Stimulated activated naive CD4-positive, alpha-beta T cell (primary cell): ENCODE data around the gene CFAP54.
"Not testable (repeated sequence)": the region's sequence is repeated elsewhere in the genome, so short reads cannot be mapped to it uniquely, and the experiment has no call there.

Experiments
- DNase-seq, 6 experiments: peaks; one replicate each; lab custom pipeline; 2025; lab: John Stamatoyannopoulos, UW

CFAP54 gene

DNA sequence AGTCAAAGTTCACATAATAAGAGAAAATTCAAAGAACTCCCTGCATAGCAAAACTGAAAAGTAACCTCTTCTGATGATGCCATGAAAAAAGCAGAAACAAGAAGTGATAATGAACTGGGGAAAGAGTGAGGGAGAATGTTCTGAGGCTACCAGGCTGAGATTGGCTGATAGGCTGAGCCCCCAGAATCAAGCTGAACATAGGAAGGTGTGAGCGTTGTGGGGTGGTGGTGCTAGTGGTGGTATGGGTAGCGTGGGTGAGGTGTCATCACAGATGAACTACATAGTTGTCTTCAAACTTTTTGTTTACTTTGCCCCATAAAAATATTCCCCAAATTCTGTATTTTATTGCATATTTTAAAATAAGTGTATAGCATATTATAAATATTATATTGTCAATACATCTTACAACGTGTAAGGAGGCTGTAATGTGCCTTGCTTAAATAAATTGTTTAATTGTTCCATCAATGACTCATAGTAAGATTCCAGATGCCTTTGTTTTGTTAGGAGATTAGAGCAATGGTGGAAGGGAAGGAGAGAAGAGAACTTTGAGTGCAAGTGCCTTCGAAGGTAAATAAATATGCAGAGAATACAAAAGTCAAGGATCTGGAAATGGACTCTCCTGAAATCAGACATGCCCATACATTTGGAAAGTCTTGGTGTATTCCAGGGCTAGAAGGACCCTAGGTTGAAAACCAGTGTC is 15.8 kb upstream of the CFAP54 start:
- no peak for DNase-seq

DNA sequence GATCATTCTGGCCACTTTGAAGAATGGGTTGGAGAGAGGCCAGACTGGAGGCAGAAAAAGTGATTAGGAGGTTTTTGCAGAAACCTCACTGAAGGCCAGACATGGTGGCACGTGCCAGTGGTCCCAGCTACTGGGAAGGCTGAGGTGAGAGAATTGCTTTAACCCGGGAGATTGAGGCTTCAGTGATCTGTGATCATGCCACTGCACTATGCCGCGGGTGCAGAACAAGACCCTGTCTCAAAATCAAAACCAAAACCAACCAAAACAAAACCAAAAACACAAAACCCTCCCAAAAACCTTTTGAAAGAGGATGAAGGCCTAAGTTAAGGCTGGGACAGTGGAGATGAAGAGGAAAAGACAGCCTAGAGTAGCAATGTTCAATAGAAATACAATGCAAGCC is 15.2 kb upstream of the CFAP54 start:
- DNase-seq = no peak

- no peak for DNase-seq
Measured at GRCh38 chr12:96478011-96478410, 11.4 kb upstream of the CFAP54 start.

- no peak for DNase-seq
Measured at GRCh38 chr12:96482086-96482485, 7.3 kb upstream of the CFAP54 start.

- DNase-seq = no peak
Measured at GRCh38 chr12:96483116-96483515, 6.3 kb upstream of the CFAP54 start.

DNA sequence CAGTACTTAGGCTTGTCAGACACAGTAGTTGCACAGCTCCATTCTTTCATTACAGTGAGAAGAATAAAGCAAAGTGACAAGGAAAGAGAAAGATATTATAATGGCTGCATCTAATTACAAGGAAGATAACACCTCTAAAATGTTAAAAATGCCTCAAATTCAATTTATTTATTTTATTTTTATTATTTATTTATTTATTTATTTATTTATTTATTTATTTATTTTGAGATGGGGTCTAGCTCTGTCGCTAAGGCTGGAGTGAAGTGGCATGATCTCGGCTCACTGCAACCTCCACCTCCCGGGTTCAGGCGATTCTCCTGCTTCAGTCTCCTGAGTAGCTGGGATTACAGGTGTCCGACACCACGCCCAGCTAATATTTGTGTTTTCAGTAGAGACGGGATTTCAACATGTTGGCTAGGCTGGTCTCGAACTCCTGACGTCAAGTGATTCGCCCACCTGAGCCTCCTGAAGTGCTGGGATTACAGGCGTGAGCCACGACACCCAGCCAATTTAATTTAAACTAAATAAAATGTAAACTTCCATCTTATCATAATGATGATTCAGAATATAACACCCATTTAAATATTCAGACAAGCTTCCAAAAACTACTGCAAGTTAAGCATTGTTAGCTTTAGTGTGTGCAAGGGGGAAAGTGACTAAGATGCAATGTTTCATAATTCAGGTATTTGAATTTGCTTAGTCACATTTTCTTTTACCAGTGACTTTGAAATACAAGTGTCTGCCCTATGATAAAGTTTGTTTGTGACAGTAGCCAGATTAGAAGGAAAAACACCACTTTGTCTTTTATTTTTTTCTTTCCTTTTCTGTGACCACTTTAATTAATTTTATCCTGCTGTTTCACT is 2.4 kb upstream of the CFAP54 start:
- DNase-seq = no peak

- no peak for DNase-seq
Measured at GRCh38 chr12:96487634-96488033, 1.7 kb upstream of the CFAP54 start.

- DNase-seq = no peak
Measured at GRCh38 chr12:96493106-96493505, 3.7 kb downstream of the CFAP54 start.

- not testable (repeated sequence) for DNase-seq
Measured at GRCh38 chr12:96494154-96494553, 4.8 kb downstream of the CFAP54 start.

DNA sequence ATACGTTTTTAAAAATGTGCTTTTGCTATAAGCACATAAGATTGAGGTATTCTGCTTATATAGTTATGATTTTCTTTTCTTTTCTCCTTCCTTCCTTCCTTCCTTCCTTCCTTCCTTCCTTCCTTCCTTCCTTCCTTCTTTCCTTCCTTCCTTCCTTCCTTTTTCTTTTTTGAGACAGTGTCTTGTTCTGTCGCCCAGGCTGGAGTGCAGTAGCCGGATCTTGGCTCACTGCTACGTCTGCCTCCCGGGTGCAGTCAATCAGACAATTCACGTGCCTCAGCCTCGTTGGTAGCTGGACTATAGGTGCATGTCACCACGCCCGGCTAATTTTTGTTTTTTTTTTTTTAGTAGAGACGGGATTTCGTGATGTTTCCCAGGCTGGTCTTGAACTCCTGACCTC is 5.8 kb downstream of the CFAP54 start:
- no peak for DNase-seq

DNA sequence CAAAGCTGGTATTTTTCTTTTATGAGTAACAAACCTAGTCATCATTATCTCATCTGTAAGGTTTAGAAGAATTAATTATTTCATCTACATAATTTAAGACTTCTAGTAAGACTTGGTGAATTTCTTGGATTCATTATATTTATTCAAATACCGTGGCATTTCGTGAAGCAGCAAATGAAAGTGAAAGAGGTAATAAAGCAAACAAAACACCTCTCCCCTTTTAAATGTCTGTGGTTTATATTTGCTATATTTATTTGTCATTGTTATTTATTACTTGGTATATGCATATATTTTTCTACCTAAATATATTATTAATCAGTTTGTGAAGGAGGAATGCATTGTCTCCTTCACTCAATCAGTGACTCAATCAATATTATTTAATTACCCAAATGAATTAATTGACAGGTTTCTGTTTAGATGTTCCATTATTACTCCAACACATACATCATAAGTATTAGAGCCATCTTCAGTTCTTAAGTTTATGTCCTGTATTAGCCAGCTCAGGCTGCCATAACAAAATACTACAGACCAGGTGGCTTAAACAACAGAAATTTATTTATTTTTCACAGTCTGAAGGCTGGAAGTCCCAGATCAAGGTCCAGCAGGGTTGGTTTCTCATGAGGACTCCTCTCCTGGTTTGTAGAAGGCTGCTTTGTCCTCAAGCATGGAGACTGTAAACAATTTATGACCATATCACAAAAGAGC is 6.6 kb downstream of the CFAP54 start:
- DNase-seq = no peak

DNA sequence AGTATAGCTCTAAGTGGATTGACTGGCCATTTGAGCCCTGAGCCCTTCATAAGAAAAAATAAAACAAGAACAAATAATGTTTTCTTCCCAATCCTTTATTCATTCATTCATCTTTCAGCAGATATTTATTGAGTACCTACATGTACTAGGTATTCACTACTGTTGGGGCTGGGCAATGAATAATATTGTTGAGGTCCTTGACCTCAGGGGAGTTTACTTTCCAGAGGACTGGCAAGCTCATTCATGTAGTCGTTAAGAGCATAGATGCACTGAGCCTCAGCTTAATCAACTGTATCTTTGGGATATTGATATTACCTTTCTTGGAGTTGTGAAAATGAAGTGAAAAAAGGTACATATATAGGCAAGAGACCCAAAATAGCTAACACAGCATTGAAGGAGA is 7.6 kb downstream of the CFAP54 start:
- DNase-seq = no peak

DNA sequence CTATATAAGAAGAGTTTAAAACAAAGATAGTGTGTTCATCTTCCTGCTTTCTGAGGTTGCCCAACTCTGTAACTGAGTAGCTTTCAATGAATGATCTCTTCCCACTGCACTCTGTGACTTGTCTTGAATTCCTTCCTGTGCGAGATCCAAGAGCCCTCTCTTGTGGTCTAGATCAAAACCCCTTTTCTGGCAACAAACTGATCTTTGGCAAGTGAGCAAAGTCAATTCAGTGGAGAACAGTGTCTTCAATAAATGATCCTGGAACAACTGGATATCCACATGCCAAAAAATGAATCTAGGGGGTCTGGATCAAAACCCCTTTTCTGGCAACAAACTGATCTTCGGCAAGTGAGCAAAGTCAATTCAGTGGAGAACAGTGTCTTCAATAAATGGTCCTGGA is 8.5 kb downstream of the CFAP54 start:
- DNase-seq = no peak

- DNase-seq = no peak
Measured at GRCh38 chr12:96500693-96501092, 11.3 kb downstream of the CFAP54 start.

DNA sequence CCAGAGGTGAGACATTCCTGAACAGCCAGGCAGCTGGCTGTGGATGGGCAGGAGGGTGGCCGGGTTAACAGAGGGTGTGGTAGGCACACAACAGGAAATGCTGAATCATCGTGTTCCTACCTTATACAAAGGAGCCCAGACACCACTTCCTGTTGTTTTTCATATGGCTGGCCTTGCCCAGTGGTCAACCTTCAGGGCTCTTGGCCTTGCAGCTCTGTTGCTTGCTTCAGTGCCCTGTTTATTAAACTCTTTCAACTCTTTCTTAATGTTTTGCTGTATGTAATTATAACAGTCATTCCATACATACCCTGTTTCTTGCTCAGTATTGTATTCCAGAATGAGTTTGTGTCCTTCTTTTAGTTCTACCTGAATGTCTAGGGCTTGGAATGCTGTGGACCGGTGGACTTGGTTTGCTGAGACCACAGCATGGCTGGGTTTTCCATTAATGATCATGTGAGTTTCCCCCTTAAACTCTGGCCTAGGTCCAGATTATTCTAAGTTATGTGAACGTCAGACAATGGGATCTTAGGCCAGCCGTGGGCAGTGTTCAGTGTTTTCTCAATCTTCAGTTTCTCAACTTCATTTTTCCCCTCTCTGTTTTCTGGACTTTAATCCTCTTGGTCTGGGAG is 11.9 kb downstream of the CFAP54 start:
- peak in 1 of 6 experiments; percentile 8 for DNase-seq

DNA sequence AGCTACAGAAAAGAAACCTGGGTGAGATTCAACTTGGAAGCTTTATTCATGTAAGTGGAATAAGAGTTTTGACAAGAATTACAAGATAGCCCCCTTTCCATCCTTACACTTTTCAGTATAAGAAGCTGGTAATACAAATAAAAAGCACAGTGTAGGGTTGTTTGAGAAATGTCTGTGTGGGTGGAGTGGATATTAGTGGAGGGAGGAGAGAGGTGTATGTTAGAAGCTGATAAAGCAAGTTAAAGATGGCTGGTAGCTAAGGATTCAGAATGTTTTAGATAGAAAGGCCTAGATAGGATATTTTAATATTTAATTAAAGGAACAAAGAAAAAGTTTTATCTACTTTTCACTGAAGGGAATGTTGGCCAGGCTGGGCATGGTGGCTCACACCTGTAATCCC is 12.5 kb downstream of the CFAP54 start:
- DNase-seq = no peak

- DNase-seq = no peak
Measured at GRCh38 chr12:96502477-96502876, 13.1 kb downstream of the CFAP54 start.

GRCh38 chr12:96502949-96503532 is 13.7 kb downstream of the CFAP54 start:
- no peak for DNase-seq

- DNase-seq = no peak
Measured at GRCh38 chr12:96503976-96504375, 14.6 kb downstream of the CFAP54 start.

DNA sequence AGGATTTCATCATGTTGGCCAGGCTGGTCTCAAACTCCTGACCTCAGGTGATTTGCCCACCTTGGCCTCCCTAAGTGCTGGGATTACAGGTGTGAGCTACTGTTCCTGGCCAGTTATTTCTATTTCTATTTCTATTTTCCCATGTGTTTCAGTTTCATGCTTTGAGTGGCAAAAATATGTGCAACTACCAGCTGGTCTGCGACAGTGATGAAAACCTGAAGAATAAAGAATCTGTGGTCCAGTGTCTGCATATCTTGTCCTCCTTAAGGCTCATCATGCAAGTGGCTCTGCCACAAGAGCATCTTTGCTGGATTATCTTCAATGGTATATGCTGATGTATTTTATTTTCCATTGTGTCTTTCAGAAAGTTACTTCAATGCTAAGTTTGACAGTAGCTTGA is 17.4 kb downstream of the CFAP54 start:
- DNase-seq = no peak

- DNase-seq = no peak
Measured at GRCh38 chr12:96510306-96510764, 21.0 kb downstream of the CFAP54 start.

DNA sequence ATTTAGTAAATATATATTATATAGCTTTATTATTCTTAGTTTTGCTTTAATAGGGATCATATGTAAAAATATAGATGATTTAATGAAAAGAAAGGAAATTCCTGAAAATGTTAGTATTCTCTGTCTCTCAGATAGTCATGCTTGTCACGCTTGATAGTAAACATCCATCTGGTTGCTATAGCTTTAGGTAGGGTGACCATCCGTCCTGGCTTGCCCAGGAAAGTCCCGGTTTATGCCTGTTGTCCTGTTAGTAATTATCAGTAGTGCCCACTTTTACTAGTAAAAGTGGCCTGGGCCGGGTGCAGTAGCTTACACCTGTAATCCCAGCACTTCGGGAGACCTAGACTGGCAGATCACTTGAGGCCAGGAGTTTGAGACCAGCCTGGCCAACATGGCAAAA is 23.8 kb downstream of the CFAP54 start:
- no peak for DNase-seq
